SU-DHL-6 (cell line): ENCODE data around the gene GALNT17.

Experiments
- CTCF ChIP-seq: fragments of 200-600 bp; sonication (generic); IDR thresholded peaks from one replicate; pipeline ENCODE4 v1.5.1; 2017; ENCODE audit warnings: antibody characterized with exemption, mild to moderate bottlenecking, low read length, moderate library complexity; ENCODE audit not compliant: insufficient read depth, poor library complexity, severe bottlenecking
- EZH2phosphoT487 ChIP-seq: fragments of 200-600 bp; sonication (generic), shearing (Covaris generic); conservative IDR thresholded peaks from 2 replicates; pipeline ENCODE4 v1.6.1; 2018; ENCODE audit warnings: mild to moderate bottlenecking, antibody characterized with exemption, low read length, moderate library complexity, mixed read lengths

GRCh38 chr7:71753956-71754664 lies 622.2 kb downstream of the GALNT17 start:
- TF ChIP-seq EZH2phosphoT487 (no peak), CTCF (no peak)
